ENCODE results near the gene RPS6KA2. TPM values are rescaled to one million over a fixed set of nuclear protein-coding genes. Genes with fewer than 3 reads are reported as not detected.
"Not testable (repeated sequence)": the region's sequence is repeated elsewhere in the genome, so short reads cannot be mapped to it uniquely, and the experiment has no call there.

Gene RPS6KA2
- total RNA-seq, 4 donors from 2014 or later: 52.1 to 84.8 (median 58.7) TPM

- ATAC-seq (ENCODE audit: low FRiP score) (no peak), DNase-seq (ENCODE audit: low spot score) (no peak)
These were observed 39.2 kb downstream of the RPS6KA2 start for GRCh38 chr6:166587631-166588413.

GRCh38 chr6:166586424-166587156, 40.5 kb downstream of the RPS6KA2 start, which contains the start of gene RAMACL:
TSS of gene RAMACL (minus strand) at chr6:166586678. CDS start at chr6:166586477, 201 bp downstream.
- DNase-seq (ENCODE audit: low spot score) (no peak), ATAC-seq (ENCODE audit: low FRiP score) (no peak)
- TF ChIP-seq CTCF (IDR thresholded peaks at IDR 0.05): no peak

More at GRCh38 chr6:166587631-166588413, 39.2 kb downstream of the RPS6KA2 start:
- no peak for TF ChIP-seq CTCF (IDR thresholded peaks at IDR 0.05)

- ATAC-seq (ENCODE audit: low FRiP score) (no peak), DNase-seq (ENCODE audit: low spot score) (no peak)
- no peak for TF ChIP-seq CTCF (IDR thresholded peaks at IDR 0.05)
These were observed 42.1 kb downstream of the RPS6KA2 start for GRCh38 chr6:166584853-166585429.

- no peak for TF ChIP-seq CTCF (IDR thresholded peaks at IDR 0.05)
- DNase-seq (ENCODE audit: low spot score) (no peak), ATAC-seq (ENCODE audit: low FRiP score) (no peak)
These were observed 42.9 kb downstream of the RPS6KA2 start for GRCh38 chr6:166584155-166584554.

GRCh38 chr6:166583230-166583965, 43.7 kb downstream of the RPS6KA2 start:
- ATAC-seq (ENCODE audit: low FRiP score) (no peak), DNase-seq (ENCODE audit: low spot score) (no peak)
- no peak for TF ChIP-seq CTCF (IDR thresholded peaks at IDR 0.05)

GRCh38 chr6:166582258-166582657, 44.8 kb downstream of the RPS6KA2 start:
- no peak for ATAC-seq (ENCODE audit: low FRiP score)
- DNase-seq (ENCODE audit: low spot score): no peak
- no peak for TF ChIP-seq CTCF (IDR thresholded peaks at IDR 0.05)

GRCh38 chr6:166581801-166582200, 45.2 kb downstream of the RPS6KA2 start:
- not testable (repeated sequence) for DNase-seq (ENCODE audit: low spot score); ATAC-seq (ENCODE audit: low FRiP score)

Data from omental fat pad (tissue), 4 donors.